ENCODE data around the gene CFAP69.

The CFAP69 gene, protein sequence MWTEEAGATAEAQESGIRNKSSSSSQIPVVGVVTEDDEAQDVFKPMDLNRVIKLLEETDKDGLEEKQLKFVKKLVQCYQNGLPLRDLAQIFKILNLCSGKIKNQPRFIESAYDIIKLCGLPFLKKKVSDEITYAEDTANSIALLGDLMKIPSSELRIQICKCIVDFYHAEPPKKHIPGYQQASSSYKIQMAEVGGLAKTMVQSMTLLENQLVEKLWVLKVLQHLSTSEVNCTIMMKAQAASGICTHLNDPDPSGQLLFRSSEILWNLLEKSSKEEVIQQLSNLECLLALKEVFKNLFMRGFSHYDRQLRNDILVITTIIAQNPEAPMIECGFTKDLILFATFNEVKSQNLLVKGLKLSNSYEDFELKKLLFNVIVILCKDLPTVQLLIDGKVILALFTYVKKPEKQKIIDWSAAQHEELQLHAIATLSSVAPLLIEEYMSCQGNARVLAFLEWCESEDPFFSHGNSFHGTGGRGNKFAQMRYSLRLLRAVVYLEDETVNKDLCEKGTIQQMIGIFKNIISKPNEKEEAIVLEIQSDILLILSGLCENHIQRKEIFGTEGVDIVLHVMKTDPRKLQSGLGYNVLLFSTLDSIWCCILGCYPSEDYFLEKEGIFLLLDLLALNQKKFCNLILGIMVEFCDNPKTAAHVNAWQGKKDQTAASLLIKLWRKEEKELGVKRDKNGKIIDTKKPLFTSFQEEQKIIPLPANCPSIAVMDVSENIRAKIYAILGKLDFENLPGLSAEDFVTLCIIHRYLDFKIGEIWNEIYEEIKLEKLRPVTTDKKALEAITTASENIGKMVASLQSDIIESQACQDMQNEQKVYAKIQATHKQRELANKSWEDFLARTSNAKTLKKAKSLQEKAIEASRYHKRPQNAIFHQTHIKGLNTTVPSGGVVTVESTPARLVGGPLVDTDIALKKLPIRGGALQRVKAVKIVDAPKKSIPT
- total RNA-seq, result 0 to 0.58 (median 0.11) reads per million in 3 experiments

DNA sequence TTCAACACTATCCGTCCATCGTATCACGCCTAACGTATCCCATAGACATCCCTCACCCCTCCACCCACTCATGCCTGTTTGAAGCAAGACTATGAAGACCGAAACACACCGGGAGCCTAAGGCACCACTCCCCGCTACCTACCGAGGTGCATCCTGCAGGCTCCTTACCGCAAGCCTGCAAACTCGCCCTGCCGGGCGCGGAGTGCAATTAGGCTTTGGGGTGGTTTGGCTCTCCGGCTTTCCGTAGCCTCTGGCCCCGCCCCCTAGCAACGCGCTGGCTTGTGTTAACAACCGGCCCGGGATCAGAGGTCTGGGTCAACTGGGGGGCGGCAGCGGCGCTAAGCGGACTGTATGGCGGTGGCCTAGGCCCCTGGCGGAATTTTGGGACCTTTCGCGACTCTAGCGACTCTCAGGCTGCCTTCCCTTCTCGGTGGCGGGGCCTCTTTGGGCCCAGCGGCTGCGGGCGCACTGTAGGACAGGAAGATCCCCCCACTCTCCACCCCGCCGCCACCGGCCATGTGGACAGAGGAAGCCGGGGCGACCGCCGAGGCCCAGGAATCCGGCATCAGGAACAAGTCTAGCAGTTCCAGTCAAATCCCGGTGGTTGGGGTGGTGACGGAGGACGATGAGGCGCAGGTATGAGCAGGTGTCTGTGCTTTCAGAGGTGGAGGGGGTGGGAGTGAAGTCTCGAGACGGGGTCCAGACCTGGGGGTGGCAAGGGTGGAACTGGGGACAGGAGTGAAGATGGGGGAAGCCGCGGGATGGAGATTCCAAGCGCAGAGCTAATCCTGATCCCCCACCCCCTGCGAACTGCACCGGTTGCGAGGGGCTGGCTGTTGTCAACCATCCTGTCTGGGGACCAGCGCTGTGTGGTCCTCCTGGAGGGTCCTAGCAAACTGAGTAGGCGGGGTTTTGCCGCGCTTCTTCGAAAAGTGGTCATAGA is at the start of gene CFAP69:
Gene CFAP69 (plus strand): TSS at position 266 of the 943 bp plus-strand sequence. CDS start 251 bp downstream, at position 517.
- peak; percentile 85 for DNase-seq

- no peak for DNase-seq
These were observed 43.3 kb upstream of the CFAP69 start for GRCh38 chr7:90201500-90202195.

GRCh38 chr7:90207956-90208355 is 37.0 kb upstream of the CFAP69 start:
- no peak for DNase-seq

- no peak for DNase-seq
These were observed 35.2 kb upstream of the CFAP69 start for GRCh38 chr7:90209776-90210175.

- no peak for DNase-seq
These were observed 34.5 kb upstream of the CFAP69 start for GRCh38 chr7:90210475-90210874.

- DNase-seq, result no peak
These were observed 34.0 kb upstream of the CFAP69 start for GRCh38 chr7:90210981-90211380.

DNA sequence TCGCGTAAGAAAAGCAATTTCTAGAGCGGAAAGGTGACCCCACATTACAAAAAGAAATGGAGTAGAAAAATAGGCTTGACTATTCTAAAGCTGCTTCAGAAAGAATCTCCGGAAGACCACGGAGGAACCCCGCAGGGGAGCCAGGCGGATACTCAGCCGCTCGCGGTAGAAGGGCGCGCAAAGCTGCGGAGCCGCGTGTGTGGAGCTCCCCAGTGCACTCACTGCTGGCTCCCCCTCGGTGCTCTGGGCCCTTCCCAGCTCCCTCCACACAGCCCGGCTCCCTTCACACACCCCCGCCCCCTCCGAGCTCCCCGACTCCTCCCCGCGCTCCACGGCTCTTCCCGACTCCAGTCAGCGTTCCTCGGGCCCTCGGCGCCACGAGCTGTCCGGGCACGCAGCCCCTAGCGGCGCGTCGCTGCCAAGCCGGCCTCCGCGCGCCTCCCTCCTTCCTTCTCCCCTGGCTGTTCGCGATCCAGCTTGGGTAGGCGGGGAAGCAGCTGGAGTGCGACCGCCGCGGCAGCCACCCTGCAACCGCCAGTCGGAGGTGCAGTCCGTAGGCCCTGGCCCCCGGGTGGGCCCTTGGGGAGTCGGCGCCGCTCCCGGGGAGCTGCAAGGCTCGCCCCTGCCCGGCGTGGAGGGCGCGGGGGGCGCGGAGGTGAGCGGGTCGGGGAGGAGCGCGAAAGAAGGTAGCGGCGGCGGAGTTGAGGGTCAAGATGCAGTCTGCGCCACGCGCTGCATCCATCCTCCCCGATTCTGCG is 33.4 kb upstream of the CFAP69 start, which contains the start of gene STEAP2:
Gene STEAP2 (plus strand): TSS at position 350 of the 758 bp plus-strand sequence. CDS start 13,343 bp downstream, outside the sequence.
- DNase-seq, result no peak

- no peak for DNase-seq
These were observed 32.9 kb upstream of the CFAP69 start for GRCh38 chr7:90212149-90212495.

DNA sequence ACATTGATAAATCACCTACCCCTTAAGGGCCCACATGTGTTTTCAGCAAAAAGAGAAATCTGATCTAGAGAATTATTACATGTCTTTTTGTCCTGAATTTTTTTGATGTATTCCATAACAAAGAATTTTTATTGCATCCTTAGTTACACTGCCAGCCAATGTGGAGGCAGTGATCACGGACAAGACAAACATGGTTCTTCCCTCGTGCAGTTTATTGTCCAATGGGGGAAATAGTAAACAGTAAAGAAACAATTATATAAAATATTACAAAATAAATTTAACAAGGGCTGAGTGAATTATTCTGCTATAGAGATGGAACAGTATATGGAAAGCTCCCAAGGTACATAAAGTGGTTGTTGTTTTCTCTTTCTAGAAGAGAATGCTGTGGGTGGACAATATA is 31.5 kb upstream of the CFAP69 start:
- DNase-seq, result no peak

DNA sequence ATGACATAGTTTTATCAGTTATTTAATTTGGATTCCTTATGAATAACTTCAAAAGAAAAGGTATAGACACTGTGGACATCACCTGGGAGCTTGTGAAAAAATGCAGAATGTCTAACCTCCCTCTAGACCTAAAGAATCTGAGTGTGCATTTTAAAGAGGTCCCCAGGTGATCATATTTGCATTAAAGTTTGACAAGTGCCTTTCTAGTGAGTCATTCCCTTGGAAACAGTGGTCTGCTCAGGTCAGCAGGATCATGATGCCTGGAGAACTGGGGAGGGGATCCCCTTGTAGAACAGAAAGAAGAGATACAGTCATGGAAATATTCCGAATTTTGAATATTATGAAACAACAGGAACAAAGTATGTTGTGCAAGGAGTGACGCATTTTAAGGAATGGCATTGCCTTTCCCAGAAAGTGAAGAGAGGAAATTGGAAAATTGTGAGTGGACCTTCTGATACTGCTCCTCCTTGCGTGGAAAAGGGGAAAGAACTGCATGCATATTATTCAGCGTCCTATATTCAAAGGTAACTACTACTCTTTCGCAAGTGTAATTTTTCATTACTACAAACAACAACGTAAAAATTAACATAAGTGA is 28.8 kb upstream of the CFAP69 start:
- no peak for DNase-seq

- no peak for DNase-seq
These were observed 28.2 kb upstream of the CFAP69 start for GRCh38 chr7:90216771-90217170.

- no peak for DNase-seq
These were observed 22.6 kb upstream of the CFAP69 start for GRCh38 chr7:90222390-90222789.

GRCh38 chr7:90222811-90223725 is 21.9 kb upstream of the CFAP69 start:
- DNase-seq, result no peak

- no peak for DNase-seq
These were observed 20.8 kb upstream of the CFAP69 start for GRCh38 chr7:90224195-90224594.

- DNase-seq, result no peak
These were observed 19.8 kb upstream of the CFAP69 start for GRCh38 chr7:90225181-90225580.

DNA sequence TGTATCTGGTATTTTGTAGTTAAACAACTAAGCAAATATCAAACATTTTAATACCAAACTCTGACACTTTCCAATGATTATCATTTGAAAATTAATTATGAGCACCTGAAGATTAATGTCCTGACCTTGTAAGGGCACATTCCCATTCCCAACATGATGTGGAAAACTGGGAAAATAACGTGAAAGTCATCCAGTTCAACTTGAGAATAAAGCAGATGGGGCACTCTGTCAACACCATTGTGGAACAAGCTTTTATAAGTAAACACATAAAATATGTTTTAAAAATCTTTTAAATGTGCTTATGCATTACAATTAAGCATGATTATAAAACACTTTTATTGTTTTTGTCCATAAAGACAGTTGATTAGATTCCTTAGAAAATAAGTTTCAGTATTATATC is 19.4 kb upstream of the CFAP69 start:
- DNase-seq, result no peak

DNA sequence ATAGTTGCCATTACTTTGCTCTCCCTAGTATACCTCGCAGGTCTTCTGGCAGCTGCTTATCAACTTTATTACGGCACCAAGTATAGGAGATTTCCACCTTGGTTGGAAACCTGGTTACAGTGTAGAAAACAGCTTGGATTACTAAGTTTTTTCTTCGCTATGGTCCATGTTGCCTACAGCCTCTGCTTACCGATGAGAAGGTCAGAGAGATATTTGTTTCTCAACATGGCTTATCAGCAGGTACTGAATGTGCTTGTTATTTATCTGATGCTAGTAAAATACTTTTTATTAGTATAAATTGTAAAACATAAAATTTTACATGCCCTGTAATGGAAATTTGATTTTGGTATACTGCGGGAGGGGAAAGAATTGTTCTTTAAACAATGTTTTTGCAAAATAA is 17.7 kb upstream of the CFAP69 start:
- DNase-seq, result no peak

GRCh38 chr7:90229682-90230081 is 15.3 kb upstream of the CFAP69 start:
- no peak for DNase-seq

DNA sequence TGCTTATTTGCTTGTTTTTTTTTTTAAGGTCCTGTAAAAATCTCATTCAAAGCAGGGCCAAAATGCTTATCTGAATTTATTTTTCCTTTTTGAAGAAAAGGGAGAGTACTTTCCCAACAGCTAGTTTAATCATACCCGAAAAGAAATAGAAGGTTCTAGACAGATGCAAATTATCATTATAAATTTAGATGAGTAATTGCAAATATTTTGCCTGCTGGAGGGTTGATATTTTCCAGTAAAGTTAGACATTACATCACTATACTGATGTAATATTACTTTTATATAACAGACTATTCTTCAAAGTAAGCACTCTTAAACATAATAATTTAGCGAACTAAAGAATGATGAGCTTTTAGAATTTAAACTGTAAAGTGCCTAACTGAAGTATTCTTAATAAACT is 14.1 kb upstream of the CFAP69 start:
- DNase-seq, result no peak

Measured in central memory CD4-positive, alpha-beta T cell (primary cell).